T-helper 1 cell treated with Interleukin-12 subunit alpha and Interleukin-12 subunit beta and Interleukin-4 antibody, amounts not matched to agents 30 μg/mL and 1 μg/mL, for 36 hours (primary cell): ENCODE results near the gene FAM9B.
"Not testable (repeated sequence)": the region's sequence is repeated elsewhere in the genome, so short reads cannot be mapped to it uniquely, and the experiment has no call there.

Source experiments
- H3K27ac Mint-ChIP-seq: one replicate; pipeline ENCODE4 v1.8.0; 2021; ENCODE audit warnings: mild to moderate bottlenecking, mixed read lengths
- H3K27me3 Mint-ChIP-seq: one replicate; pipeline ENCODE4 v1.8.0; 2021; ENCODE audit warnings: low read depth, mixed read lengths
- H3K36me3 Mint-ChIP-seq: one replicate; pipeline ENCODE4 v1.8.0; 2021; ENCODE audit warnings: low read depth, mixed read lengths
- H3K4me1 Mint-ChIP-seq: one replicate; pipeline ENCODE4 v1.8.0; 2021; ENCODE audit warnings: low read depth, mixed read lengths
- H3K4me3 Mint-ChIP-seq: one replicate; pipeline ENCODE4 v1.8.0; 2021; ENCODE audit warnings: mild to moderate bottlenecking, moderate library complexity, mixed read lengths
- H3K9me3 Mint-ChIP-seq: one replicate; pipeline ENCODE4 v1.8.0; 2021; ENCODE audit warnings: mixed read lengths

Gene FAM9B

DNA sequence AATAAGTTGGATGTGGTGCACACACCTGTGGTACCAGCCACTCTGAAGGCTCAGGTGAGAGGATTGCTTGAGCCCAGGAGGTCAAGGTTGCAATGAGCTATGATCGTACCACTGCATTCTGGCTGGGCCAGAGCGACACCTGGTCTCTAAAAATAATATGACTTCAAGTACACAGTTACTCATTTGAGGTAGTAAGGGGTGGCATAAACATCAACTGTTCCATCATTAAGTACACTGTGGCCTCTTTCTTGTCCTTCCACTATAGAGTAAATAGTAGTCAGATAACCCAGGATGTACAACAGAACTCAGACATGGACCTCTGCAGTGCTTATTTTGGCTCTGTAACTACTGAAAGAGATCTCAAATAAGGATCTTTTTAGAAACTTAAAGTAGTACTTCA, 10.6 kb downstream of the FAM9B start:
- Mint-ChIP-seq H3K9me3 (no peaks in the 10 kb centered on the region), H3K4me3 (no peak overlapping the region), H3K27ac (no peak overlapping the region), H3K27me3 (peaks cover 1% of the 10 kb centered on the region), H3K36me3 (no peaks in the 10 kb centered on the region), H3K4me1 (no peaks in the 10 kb centered on the region)

DNA sequence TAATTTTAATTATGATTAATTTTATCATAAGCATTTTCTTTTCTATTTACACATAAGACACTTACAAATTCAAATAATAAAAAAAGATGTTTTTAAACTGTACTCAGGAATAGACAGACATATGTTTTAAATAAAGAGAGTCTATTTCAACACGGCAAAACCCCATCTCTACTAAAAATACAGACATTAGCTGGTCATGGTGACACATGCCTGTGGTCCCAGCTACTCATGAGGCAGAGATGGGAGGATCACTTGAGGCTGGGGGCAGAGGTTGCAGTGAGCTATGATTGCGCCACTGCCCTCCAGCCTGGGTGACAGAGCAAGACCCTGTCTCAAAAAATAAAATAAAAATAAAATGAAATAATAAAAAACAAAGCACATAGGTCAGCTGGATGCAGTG, 14.8 kb downstream of the FAM9B start:
- Mint-ChIP-seq H3K4me3 (no peak overlapping the region), H3K27ac (no peak overlapping the region), H3K4me1 (no peaks in the 10 kb centered on the region), H3K9me3 (no peaks in the 10 kb centered on the region), H3K36me3 (no peaks in the 10 kb centered on the region), H3K27me3 (no peaks in the 10 kb centered on the region)

DNA sequence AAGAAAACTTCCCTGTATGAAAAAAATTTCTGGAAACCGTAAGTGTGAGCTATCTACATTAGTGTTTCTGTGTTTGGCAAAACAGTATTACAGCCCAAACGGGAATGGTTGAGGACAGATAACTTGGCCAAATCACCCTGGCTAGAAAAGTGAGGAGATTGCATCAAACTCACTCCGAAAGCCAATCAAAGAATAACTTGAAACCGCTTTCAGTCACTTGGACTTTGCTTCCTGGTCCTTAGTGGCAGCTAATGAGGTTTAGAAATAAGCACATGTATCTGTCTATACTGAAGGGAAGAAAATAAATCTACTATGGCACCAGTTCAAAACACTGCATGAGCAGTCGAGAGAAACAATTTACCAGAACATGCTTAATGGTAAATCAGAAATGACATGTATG, 15.6 kb downstream of the FAM9B start:
- H3K27me3 Mint-ChIP-seq, H3K9me3 Mint-ChIP-seq, H3K36me3 Mint-ChIP-seq, H3K4me1 Mint-ChIP-seq, H3K27ac Mint-ChIP-seq, H3K4me3 Mint-ChIP-seq: not testable (repeated sequence)

DNA sequence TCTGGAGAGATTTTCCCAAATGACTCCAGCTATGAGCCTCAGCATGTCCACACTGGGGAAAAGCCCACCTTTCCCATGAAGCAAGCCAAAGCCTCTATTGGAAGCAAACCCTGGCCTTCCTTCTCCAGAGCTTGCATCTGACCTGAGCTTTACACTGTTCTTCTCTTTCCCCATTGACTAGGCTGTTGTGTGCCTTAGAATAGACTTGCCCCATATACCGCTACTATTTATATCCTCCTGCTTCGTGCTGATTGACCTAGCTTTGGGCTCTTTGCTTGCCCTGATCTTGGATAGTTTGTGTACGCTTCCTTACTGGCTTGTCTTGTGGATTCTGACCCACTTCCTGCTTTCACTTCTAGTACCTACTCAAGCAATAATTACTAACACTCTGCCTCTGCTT, 30.9 kb downstream of the FAM9B start:
- Mint-ChIP-seq H3K9me3 (no peaks in the 10 kb centered on the region), H3K36me3 (no peaks in the 10 kb centered on the region), H3K27me3 (peaks cover 4% of the 10 kb centered on the region), H3K4me3 (no peak overlapping the region), H3K27ac (no peak overlapping the region), H3K4me1 (peaks cover 2% of the 10 kb centered on the region)

DNA sequence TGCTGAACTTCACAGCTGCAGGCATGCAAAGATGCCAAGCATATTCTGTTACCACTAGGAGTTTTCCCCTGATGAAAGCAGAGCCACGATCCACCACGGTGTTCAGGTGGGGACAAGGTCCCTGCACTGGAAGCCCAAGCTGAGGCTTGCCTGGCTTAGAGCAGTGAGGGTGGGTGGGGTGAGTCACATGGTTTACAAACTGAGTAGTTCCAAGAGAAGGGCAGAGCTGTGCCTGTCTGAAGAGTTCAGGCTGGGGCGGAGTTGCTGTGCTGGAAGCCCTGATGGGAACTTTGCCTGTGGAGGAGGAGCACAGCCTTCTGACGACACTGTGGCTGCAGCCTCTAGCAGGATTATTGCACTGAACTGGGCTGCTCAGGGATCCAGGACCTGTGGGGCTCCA, 45.5 kb downstream of the FAM9B start:
- Mint-ChIP-seq H3K27ac (no peak overlapping the region), H3K4me3 (no peak overlapping the region), H3K9me3 (no peaks in the 10 kb centered on the region), H3K36me3 (no peaks in the 10 kb centered on the region), H3K4me1 (peaks cover 6% of the 10 kb centered on the region), H3K27me3 (no peaks in the 10 kb centered on the region)

DNA sequence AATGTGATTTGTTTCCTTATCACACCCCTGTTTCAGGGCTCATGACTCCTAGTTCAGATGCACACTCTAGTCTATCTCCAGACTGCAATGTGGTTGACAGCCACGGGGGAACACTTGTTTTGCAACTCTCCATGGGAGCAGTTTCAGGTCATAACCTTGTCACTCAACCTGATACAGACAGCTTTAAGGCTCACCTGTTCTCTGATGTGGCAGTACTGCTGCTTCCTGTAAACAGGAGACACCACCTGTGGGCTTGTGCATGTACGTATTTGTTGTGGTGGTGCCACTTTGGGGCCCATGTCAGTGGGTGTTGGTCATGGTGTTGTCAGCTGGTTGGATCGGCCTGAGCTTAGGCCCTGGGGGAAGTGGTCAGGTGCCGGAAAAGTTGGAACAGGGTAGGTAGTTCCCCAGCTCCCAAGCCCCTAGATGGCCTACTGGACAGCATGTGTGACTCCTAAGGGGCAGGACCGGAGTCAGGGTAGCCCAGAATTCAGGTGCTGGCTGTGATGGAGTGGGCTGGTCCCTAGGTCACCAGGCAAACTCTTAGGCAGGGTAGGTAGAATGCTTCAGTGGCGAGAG, 46.2 kb downstream of the FAM9B start:
- Mint-ChIP-seq H3K36me3 (no peaks in the 10 kb centered on the region), H3K4me3 (no peak overlapping the region), H3K9me3 (no peaks in the 10 kb centered on the region), H3K4me1 (peaks cover 6% of the 10 kb centered on the region), H3K27me3 (no peaks in the 10 kb centered on the region), H3K27ac (no peak overlapping the region)

DNA sequence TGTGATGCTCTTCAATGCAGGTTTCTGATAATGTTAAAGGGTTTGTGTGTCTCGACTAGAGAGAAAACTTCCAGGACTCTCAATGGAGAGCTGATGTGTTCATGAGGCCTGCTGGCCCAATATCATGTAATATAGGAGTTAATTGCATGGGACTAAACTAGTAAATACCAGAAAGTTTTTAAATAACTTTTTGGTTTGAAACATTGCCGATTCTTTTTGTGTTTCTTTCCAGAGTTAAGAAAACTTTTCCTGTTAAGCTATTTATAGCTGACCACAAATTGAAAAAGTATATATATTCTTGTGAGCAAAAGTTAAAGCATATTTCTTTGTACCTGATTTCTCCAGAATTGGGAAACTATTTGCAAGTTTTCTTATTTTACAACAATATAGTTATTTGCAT, 49.7 kb downstream of the FAM9B start:
- Mint-ChIP-seq H3K4me3 (no peak overlapping the region), H3K9me3 (no peaks in the 10 kb centered on the region), H3K36me3 (no peaks in the 10 kb centered on the region), H3K4me1 (peaks cover 20% of the 10 kb centered on the region), H3K27me3 (peaks cover 8% of the 10 kb centered on the region), H3K27ac (no peak overlapping the region)

DNA sequence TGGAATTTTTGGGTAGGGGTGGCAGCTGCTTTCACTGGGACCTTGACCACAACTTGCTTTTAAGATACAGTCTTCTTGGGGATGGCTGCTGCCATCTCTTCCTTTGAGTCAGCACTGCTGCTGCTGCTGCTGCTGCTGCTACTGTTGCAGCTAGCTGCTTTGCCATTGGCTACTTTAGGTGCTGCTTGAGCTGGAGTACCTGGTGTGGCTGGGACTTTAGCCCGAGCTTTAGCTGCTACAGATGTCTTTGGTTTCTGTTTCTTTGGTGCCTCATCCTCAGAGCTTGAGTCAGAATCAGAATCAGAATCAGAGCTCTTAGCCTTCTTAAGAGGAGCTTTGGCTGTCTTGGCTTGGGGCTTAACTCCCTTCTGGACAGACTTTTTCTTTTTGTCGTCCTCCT, 52.2 kb downstream of the FAM9B start:
- H3K36me3 Mint-ChIP-seq = no peaks in the 10 kb centered on the region
- H3K4me1 Mint-ChIP-seq = peaks cover 15% of the 10 kb centered on the region
- peaks cover 17% of the 10 kb centered on the region for H3K27me3 Mint-ChIP-seq
- H3K27ac Mint-ChIP-seq = no peak overlapping the region
- H3K4me3 Mint-ChIP-seq = peak overlapping the region; percentile 9
- H3K9me3 Mint-ChIP-seq = no peaks in the 10 kb centered on the region

DNA sequence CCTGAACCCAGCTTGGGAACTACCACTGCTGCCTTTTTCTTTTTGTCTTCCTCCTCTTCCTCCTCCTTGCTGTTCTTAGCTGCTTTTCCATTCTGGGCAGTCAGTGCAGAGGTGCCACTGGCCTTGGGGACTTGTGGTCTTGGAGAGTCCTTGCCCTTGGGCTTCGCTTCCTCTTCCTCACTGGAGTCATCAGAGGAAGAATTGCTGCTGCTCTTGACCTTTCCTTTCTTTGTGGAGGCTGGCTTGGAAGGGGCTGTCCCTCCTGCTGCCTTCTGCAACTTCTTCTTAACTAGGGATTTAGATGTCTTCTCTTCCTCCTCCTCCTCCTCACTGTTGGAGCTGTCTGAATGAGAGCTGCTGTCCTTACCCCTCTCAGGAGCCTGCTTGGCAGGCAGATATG, 53.2 kb downstream of the FAM9B start:
- peaks cover 21% of the 10 kb centered on the region for H3K27me3 Mint-ChIP-seq
- H3K4me1 Mint-ChIP-seq = peaks cover 15% of the 10 kb centered on the region
- H3K36me3 Mint-ChIP-seq = no peaks in the 10 kb centered on the region
- no peak overlapping the region for H3K27ac Mint-ChIP-seq
- H3K9me3 Mint-ChIP-seq = no peaks in the 10 kb centered on the region
- no peak overlapping the region for H3K4me3 Mint-ChIP-seq
